H9 (cell line): Measurements from ENCODE around the gene SLC2A9. TPM values are rescaled to one million over a fixed set of nuclear protein-coding genes. Genes with fewer than 3 reads are reported as not detected.

Source experiments
- DNase-seq: peaks from one replicate; pipeline ENCODE4 v3.0.0-alpha.2; 2017
- H2AFZ ChIP-seq: one replicate; pipeline ENCODE4 v1.6.1; 2013; ENCODE audit warnings: mild to moderate bottlenecking, low read length, control low read depth, moderate library complexity
- H2AK5ac ChIP-seq: 2 replicates; pipeline ENCODE4 v1.6.1; 2013; ENCODE audit warnings: low read length, control low read depth, mixed read lengths; ENCODE audit not compliant: insufficient read length
- H2BK120ac ChIP-seq: one replicate; pipeline ENCODE4 v1.6.1; 2013; ENCODE audit warnings: low read depth, mild to moderate bottlenecking, low read length, control low read depth, inconsistent platforms; ENCODE audit not compliant: poor library complexity, severe bottlenecking
- H2BK12ac ChIP-seq: 2 replicates; pipeline ENCODE4 v1.6.1; 2013; ENCODE audit warnings: low read length, control low read depth, mixed read lengths, low read depth; ENCODE audit not compliant: insufficient read length
- H2BK15ac ChIP-seq: 2 replicates; pipeline ENCODE4 v1.6.1; 2013; ENCODE audit warnings: low read depth, low read length, control low read depth
- H2BK20ac ChIP-seq: one replicate; pipeline ENCODE4 v1.6.1; 2013; ENCODE audit warnings: low read depth, mild to moderate bottlenecking, low read length, control low read depth, inconsistent platforms; ENCODE audit not compliant: poor library complexity, severe bottlenecking
- H2BK5ac ChIP-seq: 2 replicates; pipeline ENCODE4 v1.6.1; 2013; ENCODE audit warnings: low read length, control low read depth, mixed read lengths; ENCODE audit not compliant: insufficient read length
- H3K14ac ChIP-seq: 2 replicates; pipeline ENCODE4 v1.6.1; 2013; ENCODE audit warnings: low read length, control low read depth; ENCODE audit not compliant: insufficient read depth
- H3K18ac ChIP-seq: 2 replicates; pipeline ENCODE4 v1.6.1; 2013; ENCODE audit warnings: low read depth, mild to moderate bottlenecking, mixed read lengths, low read length, control low read depth; ENCODE audit not compliant: insufficient read length
- H3K23ac ChIP-seq: 2 replicates; pipeline ENCODE4 v1.6.1; 2013; ENCODE audit warnings: low read length, control low read depth, mixed read lengths, low read depth; ENCODE audit not compliant: insufficient read length
- H3K23me2 ChIP-seq: 2 replicates; pipeline ENCODE4 v1.6.1; 2013; ENCODE audit warnings: low read depth, mild to moderate bottlenecking, mixed read lengths, low read length, control low read depth; ENCODE audit not compliant: insufficient read length, poor library complexity, severe bottlenecking
- H3K27ac ChIP-seq: 2 replicates; pipeline ENCODE4 v1.5.1; 2013; ENCODE audit warnings: low read length, control low read depth, mixed read lengths, low read depth; ENCODE audit not compliant: insufficient read length
- H3K27me3 ChIP-seq: 2 replicates; pipeline ENCODE4 v1.6.1; 2013; ENCODE audit warnings: low read length, control low read depth, inconsistent platforms; ENCODE audit not compliant: insufficient read depth
- H3K4ac ChIP-seq: 2 replicates; pipeline ENCODE4 v1.6.1; 2013; ENCODE audit warnings: low read depth, mild to moderate bottlenecking, control low read depth, inconsistent platforms, low read length, moderate library complexity
- H3K4me1 ChIP-seq: 2 replicates; pipeline ENCODE4 v1.6.1; 2013; ENCODE audit warnings: low read length, control low read depth, inconsistent platforms; ENCODE audit not compliant: insufficient read depth
- H3K4me2 ChIP-seq: 2 replicates; pipeline ENCODE4 v1.6.1; 2013; ENCODE audit warnings: low read length, control low read depth, mixed read lengths; ENCODE audit not compliant: insufficient read length, insufficient read depth
- H3K56ac ChIP-seq: 2 replicates; pipeline ENCODE4 v1.6.1; 2013; ENCODE audit warnings: low read depth, mild to moderate bottlenecking, mixed read lengths, low read length, control low read depth; ENCODE audit not compliant: insufficient read length
- H3K79me1 ChIP-seq: 2 replicates; pipeline ENCODE4 v1.6.1; 2013; ENCODE audit warnings: low read depth, mild to moderate bottlenecking, moderate library complexity, low read length, control low read depth, inconsistent platforms; ENCODE audit not compliant: insufficient read depth, poor library complexity, severe bottlenecking
- H3K79me2 ChIP-seq: 2 replicates; pipeline ENCODE4 v1.6.1; 2013; ENCODE audit warnings: low read length, control low read depth, inconsistent platforms; ENCODE audit not compliant: insufficient read depth
- H3K9ac ChIP-seq: 2 replicates; pipeline ENCODE4 v1.6.1; 2013; ENCODE audit warnings: low read length, control low read depth, mixed read lengths; ENCODE audit not compliant: insufficient read length; ENCODE audit errors: extremely low read depth
- H3K9me3 ChIP-seq: one replicate; pipeline ENCODE4 v1.6.1; 2013; ENCODE audit warnings: low read depth, low read length, inconsistent platforms; ENCODE audit not compliant: control insufficient read depth
- H3T11ph ChIP-seq: one replicate; pipeline ENCODE4 v1.6.1; 2013; ENCODE audit warnings: mild to moderate bottlenecking, low read length, control low read depth, inconsistent platforms
- H4K20me1 ChIP-seq: one replicate; pipeline ENCODE4 v1.6.1; 2013; ENCODE audit not compliant: control insufficient read depth, insufficient read length, insufficient read depth
- H4K5ac ChIP-seq: 2 replicates; pipeline ENCODE4 v1.6.1; 2013; ENCODE audit warnings: low read depth, mild to moderate bottlenecking, mixed read lengths, low read length, control low read depth; ENCODE audit not compliant: insufficient read length
- H4K8ac ChIP-seq: replicated peaks from 2 replicates; pipeline ENCODE4 v1.6.1; 2013; ENCODE audit warnings: low read length, control low read depth, mixed read lengths, low read depth; ENCODE audit not compliant: insufficient read length
- H4K91ac ChIP-seq: 2 replicates; pipeline ENCODE4 v1.6.1; 2013; ENCODE audit warnings: low read depth, mild to moderate bottlenecking, moderate library complexity, mixed read lengths, low read length, control low read depth; ENCODE audit not compliant: insufficient read length
- H3K27ac Mint-ChIP-seq, 3 experiments: 2 replicates in 2 of 3; 3 replicates in 1 of 3; pipeline ENCODE4 v1.8.0; 2020 to 2021; ENCODE audit warnings: mixed read lengths in 3 of 3, mild to moderate bottlenecking in 1 of 3, moderate library complexity in 1 of 3
- H3K27me3 Mint-ChIP-seq: 2 replicates; pipeline ENCODE4 v1.8.0; 2021; ENCODE audit warnings: low read depth, mild to moderate bottlenecking, moderate library complexity, mixed read lengths
- H3K36me3 Mint-ChIP-seq, 3 experiments: 2 replicates in 2 of 3; 3 replicates in 1 of 3; pipeline ENCODE4 v1.8.0; 2020 to 2021; ENCODE audit warnings: low read depth in 3 of 3, mixed read lengths in 3 of 3; ENCODE audit not compliant: insufficient read depth in 1 of 3
- H3K4me1 Mint-ChIP-seq, 2 experiments: 2 replicates each; pipeline ENCODE4 v1.8.0; 2020; ENCODE audit warnings: mixed read lengths in 2 of 2
- H3K4me3 Mint-ChIP-seq, 2 experiments: 2 replicates in 1 of 2; 3 replicates in 1 of 2; pipeline ENCODE4 v1.8.0; 2020 to 2021; ENCODE audit warnings: mild to moderate bottlenecking in 2 of 2, mixed read lengths in 2 of 2, moderate library complexity in 1 of 2
- H3K9me3 Mint-ChIP-seq, 2 experiments: 2 replicates in 1 of 2; 3 replicates in 1 of 2; pipeline ENCODE4 v1.8.0; 2020; ENCODE audit warnings: mild to moderate bottlenecking in 2 of 2, mixed read lengths in 2 of 2, moderate library complexity in 1 of 2
- WGBS: extraction: QIAGEN DNeasy Blood & Tissue Kit; methylation state at CpG from one replicate; pipeline ENCODE4 v1.1.7; 2013; ENCODE audit warnings: missing lambda C conversion rate, low lambda C conversion rate, mixed read lengths; ENCODE audit not compliant: insufficient read length; ENCODE audit errors: extremely low coverage; 5-methylcytosine and 5-hydroxymethylcytosine counted together
- total RNA-seq: library from RNA; stranded (reverse); gene quantifications from 2 replicates; pipeline ENCODE4 v1.2.1, GENCODE V29; 2021
- TF ChIP-seq, protein P1 (sequence below): fragments of 200-600 bp; sonication (generic); conservative IDR thresholded peaks from 3 replicates; pipeline ENCODE4 v1.8.0; 2021; ENCODE audit warnings: antibody characterized with exemption, mild to moderate bottlenecking

SLC2A9 gene
- total RNA-seq, 1 experiment from 2014 or later = 0.79 TPM

DNA sequence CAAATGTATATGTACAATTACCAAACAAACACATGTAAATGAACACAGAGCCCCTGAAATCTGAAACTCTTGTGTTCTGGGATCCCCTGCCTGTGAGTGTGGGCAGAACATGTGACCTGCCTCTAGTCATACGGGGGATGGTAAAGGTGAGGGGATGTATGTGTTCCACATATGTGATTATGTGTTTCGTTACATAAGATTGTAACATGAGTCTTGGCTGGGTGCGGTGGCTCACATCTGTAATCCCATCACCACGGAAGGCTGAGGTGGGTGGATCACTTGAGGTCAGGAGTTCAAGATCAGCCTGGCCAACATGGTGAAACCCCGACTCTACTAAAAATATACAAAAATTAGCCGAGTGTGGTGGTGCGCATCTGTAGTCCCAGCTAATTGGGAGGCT, 37.1 kb upstream of the SLC2A9 start:
- H3K4me3 Mint-ChIP-seq = no peak overlapping the region
- Histone ChIP-seq H2AK5ac (no peak overlapping the region), H3K79me2 (no peaks in the 10 kb centered on the region), H2AFZ (no peak overlapping the region), H3T11ph (no peak overlapping the region), H2BK12ac (no peak overlapping the region), H3K23me2 (no peaks in the 10 kb centered on the region), H3K4me1 (no peaks in the 10 kb centered on the region), H3K56ac (no peak overlapping the region), H4K5ac (no peak overlapping the region), H2BK15ac (no peak overlapping the region), H3K23ac (no peak overlapping the region), H3K18ac (no peak overlapping the region), H3K79me1 (no peaks in the 10 kb centered on the region), H3K27ac (no peak overlapping the region), H3K9me3 (no peaks in the 10 kb centered on the region), H3K4ac (no peak overlapping the region), H4K91ac (no peak overlapping the region), H4K20me1 (no peaks in the 10 kb centered on the region), H3K27me3 (no peaks in the 10 kb centered on the region), H2BK120ac (no peak overlapping the region), H3K14ac (no peak overlapping the region), H4K8ac (no peak overlapping the region), H3K4me2 (no peak overlapping the region), H2BK20ac (no peak overlapping the region), H3K9ac (no peak overlapping the region), H2BK5ac (no peak overlapping the region)
- H3K9me3 Mint-ChIP-seq = peaks cover 0 to 3% of the 10 kb centered on the region in 2 experiments; a peak in 3 of 5 replicates
- H3K27ac Mint-ChIP-seq = no peak overlapping the region
- TF ChIP-seq, protein P1, sequence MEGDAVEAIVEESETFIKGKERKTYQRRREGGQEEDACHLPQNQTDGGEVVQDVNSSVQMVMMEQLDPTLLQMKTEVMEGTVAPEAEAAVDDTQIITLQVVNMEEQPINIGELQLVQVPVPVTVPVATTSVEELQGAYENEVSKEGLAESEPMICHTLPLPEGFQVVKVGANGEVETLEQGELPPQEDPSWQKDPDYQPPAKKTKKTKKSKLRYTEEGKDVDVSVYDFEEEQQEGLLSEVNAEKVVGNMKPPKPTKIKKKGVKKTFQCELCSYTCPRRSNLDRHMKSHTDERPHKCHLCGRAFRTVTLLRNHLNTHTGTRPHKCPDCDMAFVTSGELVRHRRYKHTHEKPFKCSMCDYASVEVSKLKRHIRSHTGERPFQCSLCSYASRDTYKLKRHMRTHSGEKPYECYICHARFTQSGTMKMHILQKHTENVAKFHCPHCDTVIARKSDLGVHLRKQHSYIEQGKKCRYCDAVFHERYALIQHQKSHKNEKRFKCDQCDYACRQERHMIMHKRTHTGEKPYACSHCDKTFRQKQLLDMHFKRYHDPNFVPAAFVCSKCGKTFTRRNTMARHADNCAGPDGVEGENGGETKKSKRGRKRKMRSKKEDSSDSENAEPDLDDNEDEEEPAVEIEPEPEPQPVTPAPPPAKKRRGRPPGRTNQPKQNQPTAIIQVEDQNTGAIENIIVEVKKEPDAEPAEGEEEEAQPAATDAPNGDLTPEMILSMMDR = no peak
- peaks cover 6% of the 10 kb centered on the region for H3K27me3 Mint-ChIP-seq
- no CpG with 5 or more reads among the region's 7 CpGs for WGBS
- no peaks in the 10 kb centered on the region for H3K36me3 Mint-ChIP-seq
- DNase-seq = no peak
- H3K4me1 Mint-ChIP-seq = peaks cover 7 to 8% of the 10 kb centered on the region in 2 experiments
